Measurements from ENCODE around the gene STC2. TPM values are rescaled to one million over a fixed set of nuclear protein-coding genes. Genes with fewer than 3 reads are reported as not detected.

The STC2 gene
- total RNA-seq, 4 donors from 2014 or later = 72.4 to 130 (median 78.1) TPM

- no peaks in the 10 kb centered on the region for H3K9me3 ChIP-seq
- TF ChIP-seq EP300 (IDR thresholded peaks at IDR 0.05) (no peak), CTCF (IDR thresholded peaks at IDR 0.05) (no peak), POLR2A (IDR thresholded peaks at IDR 0.05; ENCODE audit: low read depth) (no peak), POLR2AphosphoS5 (IDR thresholded peaks at IDR 0.05) (no peak)
- intact Hi-C loops (cut with DNase I) = loop anchor here (5.0 kb wide), 1 partner anchor 147 kb away; no protein-coding TSS in a partner anchor
- peaks cover 0 to 5% (median 2%) of the 10 kb centered on the region in 4 donors for H3K36me3 ChIP-seq
- WGBS = 94% methylated on average over 13 of the region's 13 CpGs
- peak overlapping the region in 3 of 4 donors; percentile 32 to 58 (median 42) for H3K4me3 ChIP-seq
- DNase-seq (ENCODE audit: extremely low spot score) = no peak
- H3K27ac ChIP-seq (replicated peaks in 1 of 4) = peak overlapping the region; percentile 54 to 83 (median 67)
- peaks cover 51 to 99% (median 88%) of the 10 kb centered on the region in 4 donors for H3K4me1 ChIP-seq
- peaks cover 4 to 39% (median 10%) of the 10 kb centered on the region in 4 donors for H3K27me3 ChIP-seq
Observed at GRCh38 chr5:173325091-173325698, 3.0 kb downstream of the STC2 start.

GRCh38 chr5:173324115-173325001, 3.9 kb downstream of the STC2 start:
- WGBS = 25% methylated on average over 28 of the region's 29 CpGs

GRCh38 chr5:173323799-173324114, 4.5 kb downstream of the STC2 start:
- 25% methylated on average over 8 of the region's 8 CpGs for WGBS
- H3K4me3 ChIP-seq = peak overlapping the region; percentile 32 to 42 (median 34)
- DNase-seq (ENCODE audit: extremely low spot score) = no peak
- no peak for TF ChIP-seq POLR2A (IDR thresholded peaks at IDR 0.05; ENCODE audit: low read depth)
- TF ChIP-seq CTCF (IDR thresholded peaks at IDR 0.05) = peak in 1 of 3 experiments; percentile 6
- TF ChIP-seq EP300 (IDR thresholded peaks at IDR 0.05) = no peak
- TF ChIP-seq POLR2AphosphoS5 (IDR thresholded peaks at IDR 0.05) = no peak
- intact Hi-C loops (cut with DNase I) = loop anchor here (5.0 kb wide), 1 partner anchor 174 kb away; no protein-coding TSS in a partner anchor
- H3K4me1 ChIP-seq = peaks cover 48 to 100% (median 88%) of the 10 kb centered on the region in 4 donors
- H3K9me3 ChIP-seq = no peaks in the 10 kb centered on the region
- H3K36me3 ChIP-seq = peaks cover 0 to 5% (median 2%) of the 10 kb centered on the region in 4 donors
- H3K27ac ChIP-seq (replicated peaks in 1 of 4) = peak overlapping the region; percentile 48 to 83 (median 67)
- H3K27me3 ChIP-seq = peaks cover 4 to 25% (median 7%) of the 10 kb centered on the region in 4 donors

More at GRCh38 chr5:173324115-173325001, 3.9 kb downstream of the STC2 start:
- peak overlapping the region; percentile 32 to 42 (median 34) for H3K4me3 ChIP-seq
- no peaks in the 10 kb centered on the region for H3K9me3 ChIP-seq
- TF ChIP-seq CTCF (IDR thresholded peaks at IDR 0.05) = no peak
- peak; percentile 65 to 80 for TF ChIP-seq POLR2AphosphoS5 (IDR thresholded peaks at IDR 0.05)
- H3K4me1 ChIP-seq = peaks cover 54 to 100% (median 88%) of the 10 kb centered on the region in 4 donors
- H3K36me3 ChIP-seq = peaks cover 0 to 5% (median 2%) of the 10 kb centered on the region in 4 donors
- peak overlapping the region; percentile 54 to 83 (median 67) for H3K27ac ChIP-seq (replicated peaks in 1 of 4)
- intact Hi-C loops (cut with DNase I) = loop anchor here (5.0 kb wide), 2 partner anchors 148 to 173 kb away; no protein-coding TSS in a partner anchor
- peaks cover 4 to 31% (median 7%) of the 10 kb centered on the region in 4 donors for H3K27me3 ChIP-seq
- no peak for DNase-seq (ENCODE audit: extremely low spot score)

- intact Hi-C loops (cut with DNase I) = loop anchor here (5.0 kb wide), 1 partner anchor 174 kb away; no protein-coding TSS in a partner anchor
- Histone ChIP-seq H3K27me3 (peaks cover 4 to 20% (median 7%) of the 10 kb centered on the region in 4 donors), H3K36me3 (peaks cover 0 to 6% (median 4%) of the 10 kb centered on the region in 4 donors), H3K4me1 (peaks cover 43 to 95% (median 85%) of the 10 kb centered on the region in 4 donors), H3K4me3 (peak overlapping the region; percentile 32 to 42 (median 34)), H3K9me3 (no peaks in the 10 kb centered on the region), H3K27ac (replicated peaks in 1 of 4) (peak overlapping the region; percentile 48 to 83 (median 67))
- TF ChIP-seq POLR2A (IDR thresholded peaks at IDR 0.05; ENCODE audit: low read depth) (no peak), POLR2AphosphoS5 (IDR thresholded peaks at IDR 0.05) (no peak), CTCF (IDR thresholded peaks at IDR 0.05) (no peak), EP300 (IDR thresholded peaks at IDR 0.05) (no peak)
- 91% methylated on average over 13 of the region's 25 CpGs for WGBS
- DNase-seq (ENCODE audit: extremely low spot score) = no peak
Observed at GRCh38 chr5:173323106-173323798, 5.0 kb downstream of the STC2 start.

All from esophagus muscularis mucosa (tissue), 4 donors.